Stimulated activated CD8-positive, alpha-beta memory T cell treated with anti-CD3 and anti-CD28 coated beads, Interleukin-4, amount 100 ng/mL, for 48 hours (primary cell): ENCODE data around the gene C1orf232.

Experiments
- DNase-seq: peaks from one replicate; pipeline ENCODE4 v3.0.0-alpha.2; 2020

The C1orf232 gene

DNA sequence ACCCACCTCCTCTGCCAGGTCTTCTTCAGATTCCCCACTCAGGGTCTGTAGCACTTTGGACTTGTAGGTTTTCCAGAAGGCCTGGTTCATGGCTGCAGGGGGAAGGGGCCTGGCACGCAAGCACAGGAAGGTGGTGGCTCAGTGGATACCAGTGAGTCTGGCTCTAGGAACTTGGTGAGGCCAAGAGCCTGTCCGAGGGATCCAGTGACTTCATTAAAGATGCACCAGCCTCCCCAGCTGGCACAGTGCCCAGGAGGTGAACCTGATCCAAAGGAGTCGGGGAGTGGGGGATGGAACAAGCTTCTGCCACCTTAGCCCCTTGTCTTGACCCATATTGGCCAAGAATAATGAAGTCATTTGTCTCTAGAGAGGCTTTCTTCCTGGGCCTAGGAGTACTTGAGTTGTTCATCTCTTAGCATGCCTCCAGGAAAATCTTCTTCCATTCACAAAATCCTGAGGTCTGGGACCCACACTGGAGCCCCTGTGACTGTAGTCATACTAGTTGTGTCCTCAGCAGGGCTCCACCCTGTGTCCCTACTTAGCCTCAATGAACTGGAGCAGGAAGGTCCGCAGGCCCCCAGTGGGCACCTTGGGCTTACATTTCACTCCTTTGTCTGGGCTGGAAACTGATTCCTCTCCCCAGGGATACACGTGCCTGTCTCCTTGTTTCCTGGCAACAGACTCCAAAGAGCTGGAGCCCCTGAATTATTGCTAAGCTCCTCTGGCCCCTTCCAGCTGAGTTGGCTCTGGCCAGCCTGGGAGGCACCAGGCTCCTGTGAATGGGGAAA lies at the start of gene C1orf232:
Gene C1orf232, minus strand, starts transcription at position 554 of the 788 bp plus-strand sequence. Its CDS starts 464 bp downstream, at position 90.
- no peak for DNase-seq

DNA sequence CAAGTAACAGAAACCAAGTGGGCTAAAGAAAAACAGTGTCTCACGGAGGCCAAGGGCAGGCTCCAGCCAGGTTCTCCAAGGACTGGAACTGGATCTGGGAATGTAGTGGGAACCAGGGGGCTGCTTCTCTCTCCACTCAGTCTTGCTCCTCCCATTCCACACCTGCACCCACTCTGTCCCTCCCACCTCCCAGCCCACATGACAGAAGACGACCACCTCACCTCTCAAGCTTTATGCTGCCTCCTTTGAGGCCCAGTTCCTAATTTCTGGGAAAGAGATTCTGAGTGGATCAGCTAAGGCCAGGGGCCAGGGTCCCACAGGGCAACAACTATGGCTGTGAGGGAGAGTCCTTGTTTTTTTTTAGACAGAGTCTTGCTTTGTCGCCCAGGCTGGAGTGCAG lies 46.5 kb upstream of the C1orf232 start:
- no peak for DNase-seq

DNA sequence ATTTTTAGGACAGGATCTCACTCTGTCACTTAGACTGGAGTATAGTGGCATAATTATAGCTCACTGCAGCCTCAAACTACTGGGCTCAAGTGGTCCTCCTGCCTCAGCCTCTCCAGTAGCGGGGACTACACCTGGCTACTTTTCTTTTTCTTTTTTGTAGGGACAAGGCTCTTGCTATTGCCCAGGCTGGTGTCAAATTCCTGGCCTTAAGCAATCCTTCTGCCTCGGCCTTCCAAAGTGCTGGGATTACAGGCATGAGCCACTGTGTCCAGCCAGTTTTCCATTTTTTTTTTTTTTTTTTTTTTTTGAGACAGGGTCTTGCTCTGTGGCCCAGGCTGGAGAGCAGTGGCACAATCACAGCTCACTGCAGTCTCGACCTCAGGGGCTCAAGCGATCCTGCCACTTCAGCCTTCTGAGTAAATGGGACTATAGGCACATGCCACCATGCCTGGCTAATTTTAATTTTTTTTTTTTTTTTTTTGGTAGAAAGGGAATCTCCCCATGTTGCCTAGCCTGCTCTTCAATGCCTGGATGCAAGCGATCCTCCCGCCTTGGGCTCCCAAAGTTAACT lies 44.7 kb upstream of the C1orf232 start:
- no peak for DNase-seq

DNA sequence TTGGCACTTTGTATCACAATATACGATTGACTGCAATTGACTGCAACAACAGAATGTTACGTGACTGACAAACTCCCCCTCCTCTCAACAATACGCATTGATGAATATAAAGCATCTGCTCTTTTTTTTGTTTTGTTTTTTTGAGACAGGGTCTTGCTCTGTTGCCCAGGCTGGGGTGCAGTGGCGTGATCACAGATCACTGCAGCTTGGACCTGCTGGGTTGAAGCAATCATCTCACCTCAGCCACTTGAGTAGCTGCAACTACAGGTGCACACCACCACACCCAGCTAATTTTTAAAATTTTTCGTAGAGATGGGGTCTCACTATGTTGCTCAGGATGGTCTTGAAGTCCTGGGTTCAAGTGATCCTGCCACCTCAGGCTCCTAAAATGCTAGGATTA lies 44.0 kb upstream of the C1orf232 start:
- no peak for DNase-seq

DNA sequence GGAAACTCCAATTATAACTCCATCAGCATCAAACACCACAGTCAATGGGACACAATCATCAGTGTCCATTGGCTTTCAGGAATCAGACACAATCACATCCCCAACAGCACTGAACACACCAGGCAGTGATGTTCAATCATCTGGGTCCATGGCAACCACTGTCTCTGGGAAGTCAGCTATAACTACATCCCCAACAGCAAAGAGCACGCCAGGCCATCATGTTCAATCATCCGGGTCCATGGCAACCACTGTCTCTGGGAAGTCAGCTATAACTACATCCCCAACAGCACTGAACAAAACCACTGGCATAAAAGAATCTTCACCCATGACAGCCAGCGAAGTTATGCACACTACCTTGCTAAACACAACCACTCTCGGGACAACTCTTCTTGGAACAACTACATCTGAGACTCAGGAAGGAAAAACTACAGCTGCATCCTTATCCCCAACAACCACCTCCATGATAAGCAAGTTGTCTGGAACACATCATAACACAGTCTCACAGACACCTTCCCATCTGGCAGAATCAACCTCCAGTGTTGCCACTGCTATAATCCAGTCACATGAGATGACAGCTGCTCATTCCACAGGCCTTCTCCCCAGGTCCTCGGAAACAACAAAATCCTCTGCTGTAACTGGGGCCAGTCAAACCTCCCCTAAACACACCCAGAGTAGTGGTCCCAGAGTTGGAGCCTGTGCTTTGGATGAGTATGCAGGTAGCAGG lies 41.5 kb upstream of the C1orf232 start:
- DNase-seq, result no peak

DNA sequence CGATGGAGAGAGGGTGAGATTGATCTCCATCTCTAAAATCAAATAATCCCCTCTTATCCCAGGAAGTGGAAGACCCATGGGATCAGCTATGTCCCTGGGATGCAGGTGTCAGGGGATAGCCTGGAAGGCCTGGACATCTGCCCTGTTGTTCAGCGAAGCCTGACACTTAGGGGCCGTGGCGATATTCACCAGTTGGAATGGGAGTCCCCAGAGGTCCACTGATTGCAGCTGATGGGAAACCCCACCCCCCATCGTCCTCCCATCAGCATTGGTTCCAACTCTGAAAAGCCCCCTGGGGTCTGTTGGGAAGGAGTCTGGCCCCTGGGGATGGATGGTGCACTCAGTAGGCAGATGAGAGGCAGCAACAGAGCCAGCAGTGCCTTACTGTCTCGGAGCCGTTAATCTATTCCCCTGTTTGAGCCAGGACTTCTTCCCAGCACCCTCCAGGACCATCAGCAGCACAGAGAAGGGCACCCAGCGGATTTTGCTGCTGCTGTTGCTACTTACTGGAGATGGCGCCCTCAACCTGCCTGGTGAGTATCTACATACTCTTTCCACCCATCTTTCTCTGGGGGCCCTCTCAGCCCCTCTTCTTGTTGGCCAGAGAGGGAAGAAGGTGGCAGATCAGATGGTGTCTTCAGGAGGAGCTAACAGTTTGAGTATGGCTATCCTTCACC lies 35.0 kb upstream of the C1orf232 start:
- DNase-seq, result no peak

DNA sequence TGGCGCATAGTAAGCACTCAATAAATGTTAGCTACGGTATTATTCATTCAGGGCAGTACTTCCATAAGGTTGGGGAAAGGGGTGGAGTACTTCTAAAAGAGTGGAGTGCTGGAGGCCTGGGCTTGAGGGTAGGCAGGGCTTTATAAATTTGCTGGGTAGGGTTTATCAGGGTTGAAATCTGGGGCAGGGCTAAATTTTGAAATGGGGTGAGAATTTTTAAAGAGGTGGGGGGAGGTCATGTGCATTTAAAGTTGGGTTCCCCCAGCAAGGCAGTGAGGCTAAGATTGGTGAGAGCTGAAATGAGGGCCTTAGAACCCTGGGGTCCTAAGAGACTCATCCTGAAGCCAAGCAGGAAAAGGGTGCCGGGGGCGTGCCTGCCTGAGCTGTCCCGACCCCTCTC lies 31.6 kb upstream of the C1orf232 start:
- no peak for DNase-seq

DNA sequence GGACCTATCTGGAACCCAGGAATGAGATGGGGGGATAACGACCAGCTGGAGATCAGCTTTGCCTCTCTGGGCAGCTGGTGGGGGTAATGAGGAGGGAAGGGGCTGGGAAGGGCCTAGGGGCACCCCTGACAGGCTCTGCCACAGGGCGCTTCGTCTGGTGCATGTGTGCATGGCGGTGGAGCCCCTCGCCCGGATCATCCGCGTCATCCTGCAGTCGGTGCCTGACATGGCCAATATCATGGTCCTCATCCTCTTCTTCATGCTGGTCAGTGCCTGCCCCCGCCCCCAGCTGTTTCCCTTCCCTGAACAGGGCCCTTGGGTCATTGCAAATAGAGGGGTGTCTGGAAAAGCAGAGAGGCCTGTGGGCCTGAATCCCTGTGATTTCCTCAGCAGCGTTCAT lies 29.1 kb upstream of the C1orf232 start:
- no peak for DNase-seq

DNA sequence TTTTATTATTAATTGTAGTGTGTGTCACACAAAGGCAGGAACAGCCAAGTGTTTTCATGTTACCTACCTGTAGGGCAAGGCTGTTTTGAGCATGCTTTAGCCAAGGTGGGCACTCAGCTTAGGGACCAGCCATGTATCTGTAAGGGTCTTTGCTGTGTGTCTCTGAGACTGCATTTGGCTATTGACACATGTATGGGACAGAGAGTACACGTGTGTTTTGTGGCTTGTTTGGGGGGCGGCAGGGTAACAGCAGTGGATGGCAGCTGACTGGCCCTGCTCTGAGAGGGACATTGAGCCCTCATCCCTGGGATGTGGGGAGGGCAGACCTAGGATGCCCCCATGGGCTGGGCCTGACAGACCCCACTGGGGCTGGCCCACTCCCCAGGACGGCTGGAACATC lies 28.5 kb upstream of the C1orf232 start:
- DNase-seq, result no peak

DNA sequence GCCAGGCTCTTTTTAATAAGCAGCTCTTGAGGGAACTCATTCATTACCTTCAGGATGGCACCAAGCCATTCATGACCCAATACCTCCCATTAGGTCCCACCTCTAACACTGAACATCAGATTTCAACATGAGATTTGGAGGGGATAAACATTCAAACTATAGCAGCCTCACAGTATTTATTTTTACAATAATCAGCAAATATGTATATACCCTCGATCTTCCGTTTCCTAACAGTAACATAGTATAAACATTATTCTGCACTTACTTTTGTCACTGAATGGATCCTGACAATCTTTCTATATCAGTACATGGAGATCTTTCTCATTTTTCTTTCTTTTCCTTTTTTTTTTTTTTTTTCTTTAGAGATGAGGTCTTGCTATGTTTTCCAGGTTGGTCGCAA lies 27.0 kb upstream of the C1orf232 start:
- DNase-seq, result no peak

DNA sequence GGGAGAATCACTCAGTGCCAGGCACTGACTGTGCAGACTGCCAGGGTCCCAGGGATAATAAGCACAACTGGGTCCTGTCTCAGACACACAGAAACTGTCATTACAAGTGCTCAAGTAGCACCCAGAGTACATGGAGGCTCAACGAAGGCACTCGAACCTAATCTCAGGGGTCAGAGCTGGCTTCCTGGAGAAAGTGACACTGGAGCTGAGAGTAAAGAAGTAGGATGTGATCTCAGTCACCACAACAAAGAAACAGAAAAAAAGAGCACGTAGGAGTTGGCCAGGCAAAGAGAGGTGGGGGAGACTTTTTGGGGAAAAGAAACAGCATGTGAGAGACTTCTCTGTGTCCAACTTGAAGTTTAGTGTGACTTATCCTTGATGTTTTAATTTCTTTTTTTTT lies 23.0 kb upstream of the C1orf232 start:
- DNase-seq, result no peak

DNA sequence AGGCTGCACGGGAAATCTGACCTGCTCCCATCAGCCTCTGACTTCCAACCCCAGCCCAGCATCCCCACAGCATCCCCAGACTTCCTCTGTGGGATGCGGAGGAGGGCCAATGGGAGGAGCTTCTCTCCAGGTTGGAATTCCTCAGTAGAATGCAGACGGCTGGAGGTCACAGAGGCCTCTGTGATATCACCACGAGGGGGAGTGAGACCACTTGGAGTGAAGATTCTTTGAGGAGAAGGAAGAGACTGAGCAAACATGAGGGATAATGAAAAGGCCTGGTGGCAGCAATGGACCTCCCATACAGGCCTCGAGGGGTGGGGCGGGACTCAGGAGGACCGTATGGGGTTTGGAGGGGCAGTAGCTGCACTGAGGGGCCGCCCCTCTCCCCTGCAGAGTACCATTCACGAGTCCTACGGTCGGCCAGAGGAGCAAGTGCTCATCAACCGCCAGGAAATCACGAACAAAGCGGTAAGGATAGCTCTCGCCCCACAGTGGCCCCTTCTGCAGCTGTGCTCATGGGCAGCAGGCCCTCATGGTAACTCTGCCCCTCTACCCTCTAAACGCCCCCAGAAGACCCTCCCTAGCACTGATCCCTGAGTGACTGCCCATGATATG lies 21.7 kb upstream of the C1orf232 start, which contains the start of gene CATSPER4:
Gene CATSPER4, plus strand, starts transcription at position 230 of the 615 bp plus-strand sequence. Its CDS starts 26 bp downstream, at position 256.
- DNase-seq, result no peak

DNA sequence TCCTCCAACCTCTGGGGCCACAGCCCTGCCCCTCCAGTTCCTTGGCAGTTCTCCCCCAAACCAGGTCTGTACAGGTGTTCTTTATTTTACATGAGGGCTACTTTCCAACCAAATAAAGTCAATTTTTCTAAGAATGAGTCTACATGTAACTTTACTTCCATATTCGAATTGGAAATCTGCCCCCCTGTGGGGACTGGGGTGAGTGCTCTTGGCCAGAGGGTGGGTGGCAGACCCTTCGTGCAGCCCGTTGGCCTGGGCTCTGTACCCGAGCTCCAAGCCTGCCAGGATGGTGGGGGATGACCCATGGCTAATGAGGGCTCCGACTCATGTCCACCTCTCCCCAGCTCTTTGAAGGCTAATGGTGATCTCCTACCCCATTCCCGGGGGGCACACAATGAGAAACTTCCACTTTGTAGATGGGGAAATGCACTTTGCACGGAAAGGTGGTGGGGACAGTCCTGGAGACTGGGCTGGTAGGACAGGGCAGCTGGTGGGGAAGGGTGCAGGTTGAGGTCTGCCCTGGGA lies 21.1 kb upstream of the C1orf232 start:
- DNase-seq, result no peak

DNA sequence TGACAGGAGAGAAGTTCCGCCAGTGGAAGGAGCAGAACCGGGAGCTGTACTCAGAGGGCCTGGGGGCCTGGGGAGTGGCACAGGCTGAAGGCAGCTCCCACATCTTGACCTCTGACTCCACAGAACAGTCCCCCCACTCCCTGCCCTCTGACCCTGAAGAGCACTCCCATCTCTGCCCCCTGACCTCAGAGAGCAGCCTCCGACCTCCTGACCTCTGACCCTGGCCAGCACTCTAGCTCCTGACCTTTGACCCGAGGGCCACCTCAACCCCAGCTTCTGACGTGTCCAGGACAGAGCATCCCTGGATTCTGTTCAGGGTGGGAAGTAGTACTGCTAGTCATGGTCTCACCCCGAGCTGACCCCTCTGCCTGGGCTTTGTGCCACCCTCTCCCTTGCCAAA lies 20.6 kb upstream of the C1orf232 start:
- DNase-seq, result no peak

DNA sequence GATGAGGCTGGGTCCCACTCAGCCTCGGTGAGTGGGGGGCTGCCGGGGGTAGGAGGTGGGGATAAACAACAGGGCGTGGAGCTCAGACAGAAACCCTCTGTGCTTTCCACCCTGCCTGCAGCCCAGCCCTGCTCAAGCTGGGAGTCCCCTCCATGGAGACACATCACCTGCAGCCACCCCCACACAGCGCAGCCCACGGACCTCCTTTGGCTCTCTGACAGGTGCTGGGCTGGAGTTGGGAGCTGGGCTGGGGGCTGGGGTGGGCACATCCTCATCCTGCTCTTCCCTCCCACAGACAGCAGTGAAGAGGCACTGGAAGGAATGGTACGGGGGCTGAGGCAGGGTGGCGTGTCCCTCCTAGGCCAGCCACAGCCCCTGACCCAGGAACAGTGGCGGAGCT lies 19.7 kb upstream of the C1orf232 start:
- DNase-seq, result no peak

DNA sequence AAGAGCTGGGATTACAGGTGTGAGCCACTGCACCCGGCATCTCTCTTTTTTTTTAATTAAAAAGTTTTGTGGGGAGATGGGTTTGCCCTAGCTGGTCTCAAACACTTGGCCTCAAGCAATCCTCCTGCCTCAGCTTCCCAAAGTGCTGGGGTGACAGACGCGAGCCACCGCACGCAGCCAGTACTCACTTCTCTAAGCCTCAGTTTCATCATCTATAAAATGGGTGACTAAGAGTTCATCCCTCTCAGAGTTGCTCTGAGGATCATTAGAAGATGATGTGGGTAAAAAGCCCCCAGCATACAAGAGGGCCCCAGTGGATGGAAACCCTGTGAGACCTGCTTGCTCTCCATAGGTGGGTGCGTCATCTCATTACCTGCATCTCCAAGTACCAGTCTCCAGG lies 19.1 kb upstream of the C1orf232 start:
- DNase-seq, result no peak

DNA sequence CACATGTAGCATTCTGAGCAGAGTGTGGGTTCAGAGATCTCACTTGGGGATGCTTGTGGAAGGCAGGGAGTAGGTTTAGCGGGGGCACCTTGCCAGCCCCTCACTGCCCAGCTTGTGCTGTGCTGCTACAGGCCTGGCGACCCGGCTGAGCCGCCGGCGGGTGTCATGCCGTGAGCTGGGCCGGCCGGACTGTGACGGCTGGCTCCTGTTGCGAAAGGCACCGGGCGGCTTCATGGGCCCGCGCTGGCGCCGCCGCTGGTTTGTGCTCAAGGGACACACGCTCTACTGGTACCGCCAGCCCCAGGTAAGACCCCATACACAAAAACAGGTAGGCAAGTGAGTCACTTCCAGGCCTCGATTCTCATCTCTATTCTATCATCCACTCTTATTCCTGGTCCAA lies 16.1 kb upstream of the C1orf232 start:
- no peak for DNase-seq

DNA sequence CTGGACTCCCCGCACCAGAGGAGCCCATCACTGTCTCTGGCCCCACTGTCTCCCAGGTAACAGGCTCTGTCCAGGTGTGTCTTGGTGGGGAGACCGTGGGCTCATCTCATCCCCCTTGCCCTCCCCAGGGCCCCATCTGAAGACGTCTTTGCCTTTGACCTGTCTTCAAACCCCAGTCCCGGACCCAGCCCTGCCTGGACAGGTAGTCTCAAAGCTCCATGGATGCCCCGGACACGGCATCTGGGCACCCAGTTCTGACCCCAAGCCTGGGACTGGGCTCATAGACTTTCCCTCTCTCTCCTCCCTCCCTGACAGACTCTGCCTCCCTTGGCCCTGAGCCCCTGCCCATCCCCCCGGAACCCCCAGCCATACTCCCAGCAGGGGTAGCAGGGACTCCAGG lies 15.3 kb upstream of the C1orf232 start:
- no peak for DNase-seq

DNA sequence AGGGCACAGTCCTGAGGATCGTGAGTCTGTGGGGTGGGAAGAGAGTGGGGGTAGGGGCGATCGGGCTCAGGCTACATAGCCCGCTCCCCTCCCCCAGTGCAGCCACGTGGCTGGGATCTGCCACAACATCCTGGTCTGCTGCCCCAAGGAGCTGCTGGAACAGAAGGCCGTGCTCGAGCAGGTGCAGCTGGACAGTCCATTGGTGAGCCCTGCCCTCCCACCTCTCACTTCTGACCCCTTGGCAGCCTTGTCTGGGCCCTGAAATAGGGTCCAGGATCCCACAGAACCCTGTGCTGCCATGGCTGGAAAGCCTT lies 13.6 kb upstream of the C1orf232 start:
- no peak for DNase-seq

DNA sequence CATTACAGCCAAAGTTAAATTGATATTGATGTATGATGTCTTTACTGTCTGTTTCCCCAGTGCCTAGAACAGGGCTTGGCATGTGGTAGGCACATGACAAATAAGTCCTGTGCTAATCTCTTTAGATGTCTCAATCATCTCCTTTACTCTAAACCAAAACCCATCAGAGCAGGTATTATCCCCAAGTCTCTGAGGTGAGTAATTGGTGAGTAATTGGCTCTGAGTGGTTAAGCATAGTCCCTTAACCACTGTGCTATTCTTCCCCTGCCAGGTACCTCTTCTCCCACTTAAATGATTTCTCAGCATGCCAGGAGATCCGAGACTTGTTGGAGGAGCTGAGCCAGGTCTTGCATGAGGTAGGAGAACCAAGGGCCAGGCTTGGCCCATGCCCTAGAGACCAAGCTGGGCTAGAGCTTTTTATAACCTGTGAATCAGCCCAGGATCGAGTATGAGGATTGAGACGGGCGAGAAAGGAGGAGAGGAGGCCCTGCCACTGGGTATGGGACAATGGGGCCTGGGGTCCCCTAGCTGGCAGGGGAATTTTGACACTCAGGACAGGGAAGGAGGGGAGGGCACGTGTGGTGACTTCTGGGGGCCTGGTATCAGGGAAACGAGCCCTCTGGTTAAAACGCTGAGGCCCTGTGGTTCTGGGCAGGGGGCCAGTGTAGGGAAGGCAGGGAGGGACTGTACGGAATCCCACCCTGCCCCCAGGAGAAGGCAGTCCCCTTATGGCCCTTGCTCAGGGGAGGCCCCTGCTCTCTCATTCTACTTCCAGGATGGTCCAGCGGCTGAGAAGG lies 13.0 kb upstream of the C1orf232 start:
- no peak for DNase-seq

DNA sequence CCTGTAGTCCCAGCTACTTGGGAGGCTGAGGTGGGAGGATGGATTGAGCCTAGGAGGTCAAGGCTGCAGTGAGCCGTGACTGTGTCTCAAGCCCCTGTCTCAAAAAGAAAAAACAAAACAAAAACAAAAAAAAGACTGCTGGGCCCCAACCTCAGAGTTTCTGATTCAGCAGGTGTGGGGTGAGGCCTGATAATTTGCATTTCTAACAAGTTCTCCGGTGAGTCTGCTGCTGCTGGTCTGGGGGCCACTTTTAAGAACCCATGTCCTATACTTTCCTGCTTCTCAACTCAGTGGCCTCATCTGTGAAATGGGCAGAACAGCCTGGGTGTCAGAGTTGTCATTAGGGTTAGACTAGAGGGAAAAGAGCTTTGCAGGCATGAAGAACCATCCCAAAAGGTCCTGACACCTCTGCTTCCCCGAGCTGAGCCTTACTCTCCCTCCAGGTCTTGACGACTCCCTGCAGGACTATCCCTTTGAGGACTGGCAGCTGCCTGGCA lies 11.3 kb upstream of the C1orf232 start:
- DNase-seq, result no peak

DNA sequence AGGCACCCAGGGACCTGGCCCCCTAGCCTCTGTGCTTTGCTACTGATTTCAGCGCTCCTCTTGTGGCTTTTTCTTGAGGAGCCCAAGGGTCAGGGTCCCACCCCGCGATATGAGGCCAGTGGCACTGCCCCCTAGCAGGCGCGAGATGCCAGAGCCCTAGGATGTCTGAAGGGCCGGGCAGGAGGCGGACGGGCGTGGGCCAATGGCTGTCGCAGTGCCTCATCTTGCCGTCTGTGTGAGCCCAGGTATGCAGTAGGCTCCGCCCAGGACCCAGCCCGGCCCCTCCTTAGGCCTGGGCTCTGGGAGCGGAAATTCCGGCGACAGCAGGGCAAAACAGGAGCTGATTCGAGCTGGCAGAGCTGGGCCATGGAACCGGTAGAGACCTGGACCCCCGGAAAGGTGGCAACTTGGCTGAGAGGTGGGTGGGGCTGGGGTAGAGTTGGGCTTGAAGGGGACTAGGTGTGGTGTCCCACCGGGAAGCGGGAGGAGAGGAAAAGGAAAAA lies 8.5 kb upstream of the C1orf232 start, which contains the start of gene CNKSR1:
Gene CNKSR1, plus strand, starts transcription at position 310 of the 503 bp plus-strand sequence. Its CDS starts 57 bp downstream, at position 367.
- DNase-seq, result no peak
